SK-N-SH treated with all-trans-retinoic acid at 6 μM for 48 hours (cell line): ENCODE measurements around the gene PNLIP.

Source experiments
- ATAC-seq: fragments of 200-7000 bp; cut with Tn5 transposase; 3 replicates; pipeline ENCODE4 v1.9.1; 2020; ENCODE audit warnings: mild to moderate bottlenecking, moderate library complexity
- ARNTL ChIP-seq: fragments of 450-650 bp; formaldehyde crosslinking; IDR thresholded peaks from 2 replicates; pipeline ENCODE4 v1.5.0; 2020; ENCODE audit warnings: low read depth, mild to moderate bottlenecking, moderate library complexity, borderline replicate concordance
- BACH2 ChIP-seq: fragments of 250-450 bp; sonication (Bioruptor Pico); IDR thresholded peaks from 2 replicates; pipeline ENCODE4 v1.9.0; 2021; ENCODE audit warnings: mild to moderate bottlenecking, borderline replicate concordance
- CREB5 ChIP-seq: fragments of 250-450 bp; sonication (Bioruptor Pico); IDR thresholded peaks from 2 replicates; pipeline ENCODE4 v1.5.1; 2020; ENCODE audit warnings: low read depth, mild to moderate bottlenecking, moderate library complexity
- CSDC2 ChIP-seq: fragments of 250-450 bp; sonication (Bioruptor Pico); IDR thresholded peaks from 2 replicates; pipeline ENCODE4 v1.5.0; 2020; ENCODE audit warnings: mild to moderate bottlenecking, moderate library complexity
- CSRNP3 ChIP-seq: fragments of 250-450 bp; sonication (Bioruptor Pico); IDR thresholded peaks from 2 replicates; pipeline ENCODE4 v1.5.1; 2021; ENCODE audit warnings: mild to moderate bottlenecking, moderate library complexity
- ESRRG ChIP-seq: fragments of 250-450 bp; sonication (Bioruptor Pico); IDR thresholded peaks from 2 replicates; pipeline ENCODE4 v1.6.1; 2021; ENCODE audit warnings: mild to moderate bottlenecking
- GLIS3 ChIP-seq: fragments of 250-450 bp; sonication (Bioruptor Pico); IDR thresholded peaks from 2 replicates; pipeline ENCODE4 v1.5.0; 2020; ENCODE audit warnings: mild to moderate bottlenecking, moderate library complexity
- ISL1 ChIP-seq: fragments of 250-450 bp; sonication (Bioruptor Pico); IDR thresholded peaks from 2 replicates; pipeline ENCODE4 v2.1.2; 2022; ENCODE audit warnings: mild to moderate bottlenecking, moderate library complexity
- OSR1 ChIP-seq: fragments of 250-450 bp; sonication (Bioruptor Pico); IDR thresholded peaks from 2 replicates; pipeline ENCODE4 v1.8.0; 2022; ENCODE audit warnings: moderate library complexity, mild to moderate bottlenecking, inconsistent platforms
- PATZ1 ChIP-seq: fragments of 250-450 bp; sonication (Bioruptor Pico); IDR thresholded peaks from 2 replicates; pipeline ENCODE4 v1.8.0; 2020; ENCODE audit warnings: mild to moderate bottlenecking, moderate library complexity, borderline replicate concordance
- POU6F1 ChIP-seq: fragments of 250-450 bp; sonication (Bioruptor Pico); IDR thresholded peaks from 2 replicates; pipeline ENCODE4 v1.8.0; 2021; ENCODE audit warnings: low read depth, mild to moderate bottlenecking, moderate library complexity, borderline replicate concordance
- PPARA ChIP-seq: fragments of 250-450 bp; sonication (Bioruptor Pico); IDR thresholded peaks from 2 replicates; pipeline ENCODE4 v1.5.0; 2020; ENCODE audit warnings: mild to moderate bottlenecking, borderline replicate concordance
- RARB ChIP-seq: fragments of 250-450 bp; sonication (Bioruptor Pico); IDR thresholded peaks from 2 replicates; pipeline ENCODE4 v1.8.0; 2021; ENCODE audit warnings: mild to moderate bottlenecking, moderate library complexity
- SNAI2 ChIP-seq: fragments of 250-450 bp; sonication (Bioruptor Pico); IDR thresholded peaks from 2 replicates; pipeline ENCODE4 v1.5.0; 2020; ENCODE audit warnings: mild to moderate bottlenecking, moderate library complexity
- TCF4 ChIP-seq: fragments of 250-450 bp; sonication (Bioruptor Pico); IDR thresholded peaks from 2 replicates; pipeline ENCODE4 v1.8.0; 2021; ENCODE audit warnings: mild to moderate bottlenecking, moderate library complexity, borderline replicate concordance
- TOX ChIP-seq: fragments of 250-450 bp; sonication (Bioruptor Pico); IDR thresholded peaks from 2 replicates; pipeline ENCODE4 v1.8.0; 2021; ENCODE audit warnings: mild to moderate bottlenecking, moderate library complexity, borderline replicate concordance
- TSHZ2 ChIP-seq: fragments of 250-450 bp; sonication (Bioruptor Pico); IDR thresholded peaks from 2 replicates; pipeline ENCODE4 v1.5.0; 2020; ENCODE audit warnings: mild to moderate bottlenecking, moderate library complexity
- ZFP3 ChIP-seq: fragments of 250-450 bp; sonication (Bioruptor Pico); IDR thresholded peaks from 2 replicates; pipeline ENCODE4 v1.5.0; 2020; ENCODE audit warnings: mild to moderate bottlenecking, moderate library complexity
- ZFP30 ChIP-seq: fragments of 450-650 bp; formaldehyde crosslinking; IDR thresholded peaks from 2 replicates; pipeline ENCODE4 v1.5.0; 2022; ENCODE audit warnings: mild to moderate bottlenecking, moderate library complexity
- ZNF565 ChIP-seq: fragments of 450-650 bp; formaldehyde crosslinking; conservative IDR thresholded peaks from 2 replicates; pipeline ENCODE4 v1.5.0; 2020; ENCODE audit warnings: low read depth, mild to moderate bottlenecking, moderate library complexity
- ZNF70 ChIP-seq: fragments of 450-650 bp; formaldehyde crosslinking; IDR thresholded peaks from 2 replicates; pipeline ENCODE4 v1.5.0; 2020; ENCODE audit warnings: mild to moderate bottlenecking, moderate library complexity

The PNLIP gene

GRCh38 chr10:116589926-116590325 is 44.2 kb downstream of the PNLIP start:
- TF ChIP-seq SNAI2 (no peak), TOX (CRISPR knock-in tag) (no peak), PPARA (CRISPR knock-in tag) (no peak), ZFP3 (CRISPR knock-in tag) (no peak), ZFP30 (CRISPR knock-in tag) (no peak), CREB5 (CRISPR knock-in tag) (no peak), PATZ1 (CRISPR knock-in tag) (no peak), ZNF565 (CRISPR knock-in tag) (no peak), ESRRG (CRISPR knock-in tag) (no peak), BACH2 (no peak), OSR1 (CRISPR knock-in tag) (no peak), CSDC2 (CRISPR knock-in tag) (no peak), RARB (CRISPR knock-in tag) (no peak), ZNF70 (CRISPR knock-in tag) (no peak), CSRNP3 (no peak), ARNTL (CRISPR knock-in tag) (no peak), POU6F1 (no peak), TCF4 (CRISPR knock-in tag) (no peak), GLIS3 (CRISPR knock-in tag) (no peak)
- TF ChIP-seq, all 23 proteins: peak for 0
- no peak for ATAC-seq

- TF ChIP-seq ISL1 (no peak), TOX (CRISPR knock-in tag) (no peak), RARB (CRISPR knock-in tag) (no peak), BACH2 (no peak), SNAI2 (no peak), CSRNP3 (no peak), CSDC2 (CRISPR knock-in tag) (no peak), TSHZ2 (CRISPR knock-in tag) (no peak)
- no peak for ATAC-seq
Observed at GRCh38 chr10:116590590-116591444, 45.1 kb downstream of the PNLIP start, which contains the start of gene PNLIPRP1. TSS of gene PNLIPRP1 (plus strand) at chr10:116590959. CDS start at chr10:116591130, 171 bp downstream.
